Measurements from ENCODE around the gene PRKAG2. TPM values are rescaled to one million over a fixed set of nuclear protein-coding genes. Genes with fewer than 3 reads are reported as not detected.

The PRKAG2 gene
- total RNA-seq, 1 donor from 2014 or later, result 17.7 TPM

- intact Hi-C loops (cut with micrococcal nuclease), result no loop called here
These were observed 10.9 kb downstream of the PRKAG2 start for GRCh38 chr7:151866028-151866427.

- intact Hi-C loops (cut with micrococcal nuclease), result no loop called here
These were observed 11.7 kb downstream of the PRKAG2 start for GRCh38 chr7:151865070-151865670.

GRCh38 chr7:151864561-151864960 lies 12.4 kb downstream of the PRKAG2 start:
- intact Hi-C loops (cut with micrococcal nuclease), result no loop called here

GRCh38 chr7:151864081-151864480 lies 12.8 kb downstream of the PRKAG2 start:
- intact Hi-C loops (cut with micrococcal nuclease), result no loop called here

DNA sequence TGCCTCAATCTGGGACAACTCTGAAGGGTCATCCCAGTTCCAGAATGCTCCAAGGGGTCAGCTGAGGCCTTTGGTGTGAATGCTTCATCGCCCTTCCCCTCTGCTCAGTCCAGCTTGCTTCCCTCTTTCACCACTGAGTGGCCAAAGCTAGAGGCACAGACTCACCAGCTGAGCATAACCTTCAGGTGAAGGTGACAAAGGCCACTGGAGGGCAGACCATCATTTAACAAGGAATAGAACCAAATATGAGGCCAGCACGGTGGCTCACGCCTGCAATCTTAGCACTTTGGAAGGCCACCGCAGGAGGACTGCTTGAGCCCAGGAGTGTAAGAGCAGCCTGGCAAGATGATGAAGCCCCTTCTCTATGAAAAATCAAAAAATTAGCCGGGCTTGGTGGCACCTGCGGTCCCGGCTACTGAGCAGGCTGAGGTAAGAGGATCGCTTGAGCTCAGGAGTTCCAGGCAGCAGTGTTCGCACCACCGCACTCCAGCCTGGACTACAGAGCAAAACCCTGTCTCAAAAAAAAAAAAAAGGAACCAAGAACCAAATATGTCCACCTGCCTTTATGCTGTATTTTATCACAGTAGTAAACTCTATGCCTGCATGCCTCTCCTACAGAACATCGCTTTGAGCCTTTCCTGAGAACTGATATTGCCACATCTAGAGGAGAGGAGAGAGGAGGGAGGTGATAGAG lies 13.4 kb downstream of the PRKAG2 start:
- intact Hi-C loops (cut with micrococcal nuclease), result loop anchor here (1.0 kb wide), 1 partner anchor 283 kb away; no protein-coding TSS in a partner anchor

DNA sequence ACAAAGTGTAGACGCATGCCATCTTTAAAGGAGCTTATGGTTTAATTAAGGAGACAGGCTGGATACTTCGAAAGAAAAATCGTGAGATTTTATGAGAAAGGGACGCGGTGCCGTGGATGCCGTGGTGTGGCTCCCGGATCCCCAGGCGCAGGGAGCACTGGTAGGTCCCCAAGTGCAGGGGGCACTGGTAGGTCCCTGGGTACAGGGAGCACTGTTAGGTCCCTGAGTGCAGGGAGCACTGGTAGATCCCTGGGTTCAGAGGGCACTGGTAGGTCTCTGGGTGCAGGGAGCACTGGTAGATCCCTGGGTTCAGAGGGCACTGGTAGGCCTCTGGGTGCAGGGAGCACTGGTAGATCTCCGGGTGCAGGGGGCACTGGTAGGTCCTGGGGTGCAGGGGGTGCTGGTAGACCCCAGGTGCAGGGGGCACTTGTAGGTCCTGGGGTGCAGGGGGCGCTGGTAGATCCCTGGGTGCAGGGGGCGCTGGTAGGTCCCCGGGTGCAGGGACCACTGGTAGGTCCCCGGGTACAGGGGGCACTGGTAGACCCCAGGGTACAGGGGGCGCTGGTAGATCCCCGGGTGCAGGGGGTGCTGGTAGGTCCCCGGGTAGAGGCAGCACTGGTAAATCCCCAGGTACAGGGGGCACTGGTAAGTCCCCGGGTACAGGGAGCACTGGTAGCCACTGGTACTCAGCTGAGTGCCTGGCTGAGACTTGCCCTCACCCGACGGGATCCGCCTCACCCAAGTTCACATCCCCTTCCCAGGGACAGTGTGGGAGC lies 14.1 kb downstream of the PRKAG2 start:
- intact Hi-C loops (cut with micrococcal nuclease), result loop anchor here (1.0 kb wide), 1 partner anchor 284 kb away; no protein-coding TSS in a partner anchor

GRCh38 chr7:151861881-151862280 lies 15.0 kb downstream of the PRKAG2 start:
- intact Hi-C loops (cut with micrococcal nuclease), result no loop called here

DNA sequence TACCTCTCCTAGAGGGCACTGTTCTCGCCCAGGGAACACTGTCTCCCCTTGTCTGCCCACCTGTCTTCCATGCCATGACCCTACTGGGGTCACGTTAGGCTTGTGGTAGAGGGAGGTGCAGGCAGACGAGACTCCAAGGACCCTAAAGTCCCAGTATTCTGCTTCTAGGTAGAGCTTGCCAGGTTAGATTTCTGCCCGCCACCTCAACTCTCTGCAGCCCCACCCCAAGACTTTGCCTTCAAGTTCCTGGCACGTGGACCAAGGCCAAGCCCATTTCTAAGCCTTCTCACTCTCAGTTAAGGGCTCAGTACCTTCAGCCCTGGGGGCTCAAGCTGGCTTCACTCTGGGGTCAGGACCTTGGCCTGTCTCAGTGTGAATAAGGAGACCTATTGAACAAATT lies 16.1 kb downstream of the PRKAG2 start:
- intact Hi-C loops (cut with micrococcal nuclease), result no loop called here

- intact Hi-C loops (cut with micrococcal nuclease), result no loop called here
These were observed 16.8 kb downstream of the PRKAG2 start for GRCh38 chr7:151859948-151860685.

DNA sequence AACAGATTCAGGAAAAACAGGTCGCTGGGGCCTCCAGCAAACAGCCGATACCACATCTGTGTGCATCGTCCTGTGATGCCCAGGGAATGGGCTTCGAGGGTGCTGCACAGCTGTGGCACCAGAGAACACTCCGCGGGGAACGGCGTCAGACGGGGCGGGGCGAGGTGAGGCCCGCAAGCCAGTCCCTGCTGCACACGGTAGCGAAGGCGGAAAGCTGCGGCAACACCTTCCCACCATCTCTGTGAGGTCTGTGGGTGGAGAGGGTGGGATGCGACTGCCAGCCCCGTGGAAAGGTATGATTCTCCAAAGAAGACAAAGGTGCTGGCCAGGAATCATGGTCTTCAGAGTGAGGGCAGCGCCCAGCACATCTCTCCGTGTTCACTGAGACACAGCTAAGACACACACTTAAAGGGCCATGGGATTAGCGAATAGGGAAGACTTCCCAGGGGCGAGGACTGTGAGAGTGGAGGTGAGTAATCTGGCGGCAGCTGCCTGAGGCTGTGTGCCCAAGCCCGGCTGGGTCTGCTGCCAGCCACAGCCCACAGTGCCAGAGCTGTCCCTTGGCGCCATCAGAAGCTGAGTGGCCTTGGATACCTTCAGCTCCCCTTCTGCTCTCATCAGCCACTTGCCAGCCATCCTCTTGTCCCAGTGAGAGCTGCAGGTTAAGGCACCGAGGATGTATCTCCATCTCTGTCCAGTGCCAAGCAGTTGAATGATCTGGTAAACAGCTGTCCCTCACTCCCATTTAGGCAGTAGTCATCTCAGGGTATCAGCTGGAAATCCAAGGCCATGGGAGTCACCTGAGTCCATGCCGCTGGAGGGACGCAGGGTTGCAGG lies 17.6 kb downstream of the PRKAG2 start:
- intact Hi-C loops (cut with micrococcal nuclease), result no loop called here

DNA sequence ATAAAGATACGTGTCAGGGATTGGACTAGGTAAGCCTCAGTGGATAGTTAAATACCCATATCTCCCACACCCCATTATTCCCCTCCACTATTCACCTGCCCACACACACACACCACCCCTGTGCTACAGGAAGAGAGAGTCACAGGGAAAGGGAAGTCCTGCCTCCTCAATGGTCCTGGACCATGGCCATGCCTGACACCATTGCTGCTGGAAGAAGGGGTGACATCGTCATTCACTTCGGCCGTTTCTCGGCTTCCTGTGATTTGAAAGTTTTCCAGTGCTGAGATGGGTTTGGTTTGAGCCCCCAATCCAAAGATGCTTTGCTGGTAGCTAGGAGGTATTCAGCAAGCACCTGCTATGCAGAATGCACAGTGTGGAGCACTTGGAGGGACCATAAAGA lies 18.5 kb downstream of the PRKAG2 start:
- intact Hi-C loops (cut with micrococcal nuclease), result no loop called here

- intact Hi-C loops (cut with micrococcal nuclease), result no loop called here
These were observed 19.0 kb downstream of the PRKAG2 start for GRCh38 chr7:151857866-151858450.

DNA sequence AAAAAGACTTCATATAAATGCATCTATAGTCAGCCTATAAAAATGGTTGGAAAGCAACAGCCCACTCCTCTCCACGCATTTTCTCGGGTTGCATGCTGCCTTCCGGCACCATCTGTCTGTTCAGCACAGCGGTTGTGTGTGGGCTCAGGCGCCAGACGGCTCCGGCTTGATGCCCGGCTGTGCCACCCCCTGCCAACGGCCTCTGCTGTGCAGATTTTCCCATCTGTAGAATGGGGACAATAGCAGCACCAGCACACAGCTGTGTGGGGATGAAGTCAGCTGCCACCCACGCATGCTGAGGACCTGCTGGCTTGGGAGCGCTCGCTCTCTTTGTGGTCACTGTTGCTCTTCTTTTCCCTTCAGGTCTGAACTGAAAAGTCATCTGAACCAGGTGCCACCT lies 19.5 kb downstream of the PRKAG2 start:
- intact Hi-C loops (cut with micrococcal nuclease), result no loop called here

GRCh38 chr7:151856516-151856915 lies 20.4 kb downstream of the PRKAG2 start:
- intact Hi-C loops (cut with micrococcal nuclease), result no loop called here

- intact Hi-C loops (cut with micrococcal nuclease), result no loop called here
These were observed 20.8 kb downstream of the PRKAG2 start for GRCh38 chr7:151856098-151856497.

- intact Hi-C loops (cut with micrococcal nuclease), result no loop called here
These were observed 22.2 kb downstream of the PRKAG2 start for GRCh38 chr7:151854720-151855071.

DNA sequence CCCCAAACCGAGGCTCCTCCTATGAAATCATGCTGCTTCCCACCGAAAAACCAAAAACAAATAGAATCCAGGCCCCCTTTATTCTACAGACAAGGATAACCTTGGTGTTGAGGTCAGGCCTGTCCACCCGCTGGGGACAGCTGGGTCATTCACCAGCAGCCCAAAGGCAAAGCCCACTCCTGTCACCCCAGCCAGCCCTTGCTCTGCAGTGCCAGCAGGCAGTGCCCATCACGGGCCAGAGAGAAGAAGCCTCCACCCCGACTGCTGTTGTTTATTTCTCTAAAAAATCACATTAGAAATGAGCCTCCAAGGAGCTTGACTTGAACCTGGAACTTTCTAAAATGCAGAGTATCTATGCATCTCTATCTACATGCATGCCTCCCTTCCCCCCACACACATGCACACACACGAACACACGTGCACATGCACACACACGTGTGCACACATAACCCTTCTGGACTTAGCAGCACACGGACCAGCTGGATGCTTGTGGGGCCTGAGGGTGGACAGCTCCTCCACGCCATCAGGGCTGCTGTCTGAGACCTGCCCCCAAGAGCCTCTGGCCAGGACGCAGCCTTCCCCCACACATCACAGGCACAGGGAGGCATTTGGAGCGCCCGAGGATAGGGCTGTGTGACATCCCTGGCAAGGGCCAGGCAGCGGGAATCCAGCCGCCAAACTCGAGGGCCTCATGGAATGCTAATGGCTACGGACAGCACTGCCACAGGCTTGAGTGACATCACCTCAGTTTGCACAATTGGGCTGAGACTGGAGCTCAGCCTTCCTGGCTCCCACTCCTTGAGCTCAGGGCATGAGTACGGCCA lies 22.8 kb downstream of the PRKAG2 start:
- intact Hi-C loops (cut with micrococcal nuclease), result no loop called here

DNA sequence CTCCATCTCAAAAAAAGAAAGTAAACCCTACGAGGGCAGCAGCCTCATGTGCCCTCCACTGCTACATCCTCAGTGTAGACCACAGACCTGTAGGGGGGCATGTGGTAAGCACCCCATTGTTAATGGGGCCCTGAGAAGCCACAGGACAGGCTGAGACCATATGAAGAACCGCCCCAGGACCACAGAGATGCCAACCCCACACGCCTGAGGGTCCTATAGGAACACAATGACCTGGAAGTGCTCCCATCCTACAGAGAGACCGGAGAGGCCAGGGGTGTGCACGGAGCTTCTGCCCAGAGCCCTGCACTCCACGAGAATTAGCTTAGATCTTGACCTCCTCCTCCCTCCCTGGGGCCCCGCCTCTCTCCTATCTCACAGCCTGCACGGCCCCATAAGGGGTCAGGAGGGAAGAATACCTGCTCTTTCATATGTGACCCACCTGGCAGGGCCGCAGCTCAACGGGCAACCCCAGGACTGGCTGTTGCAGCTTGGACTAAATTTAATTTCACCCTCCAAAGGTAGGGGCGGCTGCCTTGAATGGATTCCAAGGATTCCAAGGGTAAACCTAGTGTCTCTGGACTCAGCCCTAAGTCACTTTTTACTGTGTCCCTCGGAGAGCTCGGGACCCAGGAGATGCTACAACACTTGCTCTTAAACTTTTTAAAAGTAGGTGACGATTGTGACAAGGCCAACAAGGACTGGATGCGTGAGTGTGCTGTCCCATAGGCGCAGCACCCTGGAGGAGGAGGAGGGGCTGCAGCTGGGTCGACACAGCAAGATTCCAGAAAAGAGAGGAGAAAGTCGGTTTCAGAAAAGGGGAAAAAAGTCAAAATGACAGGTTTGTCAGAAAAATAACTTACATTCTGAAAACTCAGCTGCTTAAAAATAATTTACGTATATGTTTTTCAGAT lies 24.2 kb downstream of the PRKAG2 start:
- intact Hi-C loops (cut with micrococcal nuclease), result no loop called here

DNA sequence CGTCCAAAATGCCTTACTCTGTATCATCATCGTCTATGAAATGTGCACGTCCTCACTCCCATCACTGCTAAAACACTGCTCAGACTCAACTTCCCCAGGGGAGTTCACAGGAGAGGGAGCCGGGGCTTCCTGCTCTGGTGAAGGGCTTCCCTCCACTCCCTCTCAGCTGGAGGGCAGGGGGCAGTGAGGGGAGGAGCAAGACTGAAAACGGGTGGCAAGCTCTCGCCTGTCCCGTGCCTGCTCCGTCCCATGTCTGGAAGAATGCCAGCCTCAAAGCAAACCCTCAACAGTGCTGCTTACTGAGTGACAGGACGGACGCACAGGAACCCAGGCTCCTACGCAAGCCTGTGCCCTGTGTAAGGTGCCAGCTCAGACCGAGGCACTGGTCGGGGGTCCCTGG lies 25.1 kb downstream of the PRKAG2 start:
- intact Hi-C loops (cut with micrococcal nuclease), result no loop called here

Data from T-helper 1 cell treated with Interleukin-12 subunit alpha and Interleukin-12 subunit beta and Interleukin-4 antibody, amounts not matched to agents 30 ng/mL and 1 ng/mL, for 36 hours (primary cell).